HL-60/S4 (cell line): ENCODE data around the gene UPP1.
"Not testable (repeated sequence)": the region's sequence is repeated elsewhere in the genome, so short reads cannot be mapped to it uniquely, and the experiment has no call there.

Experiments used
- in situ Hi-C: fragments of 300-500 bp; cut with MboI; formaldehyde crosslinking; loops from 2 replicates; pipeline ENCODE4 v1.14.3; 2022; ENCODE audit warnings: low sequenced_read_pairs

UPP1 gene

GRCh38 chr7:48147690-48148089 is 58.6 kb downstream of the UPP1 start:
- in situ Hi-C loops = not testable (repeated sequence)

GRCh38 chr7:48148311-48148710 is 59.2 kb downstream of the UPP1 start:
- in situ Hi-C loops = no loop called here

GRCh38 chr7:48149058-48149457 is 60.0 kb downstream of the UPP1 start:
- in situ Hi-C loops = no loop called here

- in situ Hi-C loops = no loop called here
Observed at GRCh38 chr7:48150086-48150485, 61.0 kb downstream of the UPP1 start.

- in situ Hi-C loops = no loop called here
Observed at GRCh38 chr7:48154792-48155413, 65.8 kb downstream of the UPP1 start.
